GM12878 (cell line): ENCODE measurements around the gene SLC11A1. TPM values are rescaled to one million over a fixed set of nuclear protein-coding genes. Genes with fewer than 3 reads are reported as not detected.

ENCODE experiments used
- ATAC-seq: fragments of 200-7000 bp; cut with Tn5 transposase; 3 replicates; pipeline ENCODE4 v1.9.1; 2020; ENCODE audit warnings: mild to moderate bottlenecking, moderate library complexity
- BruUV-seq: library from RNA; stranded (reverse); fragments of 400-500 nt; replicated peaks from 2 replicates; lab custom pipeline; 2021; lab: Mats Ljungman, UMichigan
- CTCF ChIA-PET: fragments of 300-600 bp; sonication (Branson Sonifier 250); formaldehyde crosslinking; extraction: SDS; loops from one replicate; lab custom pipeline; 2021; ENCODE audit warnings: inconsistent platforms; lab: Yijun Ruan, JAX
- POLR2A ChIA-PET: fragments of 350-600 bp; formaldehyde crosslinking; extraction: SDS; loops from one replicate; lab custom pipeline; 2021; ENCODE audit warnings: inconsistent platforms; lab: Charles Lee
- RAD21 ChIA-PET: fragments of 300-600 bp; sonication (Branson Sonifier 250); formaldehyde crosslinking; loops from one replicate; lab custom pipeline; 2023; ENCODE audit warnings: antibody characterized with exemption; ENCODE audit not compliant: unreplicated experiment; lab: Charles Lee
- SMC1A ChIA-PET: fragments of 300-600 bp; sonication (Branson Sonifier 250); formaldehyde crosslinking; loops from one replicate; lab custom pipeline; 2023; ENCODE audit not compliant: unreplicated experiment, uncharacterized antibody; lab: Charles Lee
- DNase-seq: peaks from one replicate; pipeline ENCODE4 v3.0.0-alpha.2; 2011; ENCODE audit warnings: low read depth, low spot score
- FAIRE-seq: peaks from 3 replicates; lab custom pipeline; 2011; peaks lifted over from hg19 to GRCh38; lab: Jason Lieb, UNC
- H2AFZ ChIP-seq: 2 replicates; pipeline ENCODE4 v1.6.0; 2011; ENCODE audit warnings: low read depth, low read length, control low read depth; ENCODE audit not compliant: control insufficient read depth
- H3K27ac ChIP-seq: 2 replicates; pipeline ENCODE4 v1.5.1; 2011; ENCODE audit warnings: control low read depth; ENCODE audit not compliant: control insufficient read depth, insufficient read depth
- H3K27me3 ChIP-seq, 2 experiments: replicated peaks in 1 of 2; 2 replicates each; pipeline versions ENCODE4 v1.6.0 to v1.6.1; 2011; ENCODE audit warnings: low read length in 1 of 2; ENCODE audit not compliant: control insufficient read depth in 2 of 2, insufficient read depth in 2 of 2
- H3K36me3 ChIP-seq, 2 experiments: 2 replicates each; pipeline ENCODE4 v1.5.1; 2011; ENCODE audit warnings: low read length in 1 of 2; ENCODE audit not compliant: control insufficient read depth in 2 of 2, insufficient read depth in 2 of 2
- H3K4me1 ChIP-seq: 2 replicates; pipeline ENCODE4 v1.6.1; 2011; ENCODE audit warnings: mild to moderate bottlenecking, low read length, moderate library complexity, mixed read lengths; ENCODE audit not compliant: control insufficient read depth, insufficient read depth
- H3K4me2 ChIP-seq: 2 replicates; pipeline ENCODE4 v1.6.0; 2011; ENCODE audit warnings: control low read depth; ENCODE audit not compliant: control insufficient read depth, insufficient read depth
- H3K4me3 ChIP-seq: fragments of 200-600 bp; sonication (generic); 2 replicates; pipeline ENCODE4 v1.5.1; 2016
- H3K79me2 ChIP-seq: 2 replicates; pipeline ENCODE4 v1.6.0; 2011; ENCODE audit warnings: low read length; ENCODE audit not compliant: control insufficient read depth, insufficient read depth
- H3K9ac ChIP-seq: 2 replicates; pipeline ENCODE4 v1.8.0; 2011; ENCODE audit warnings: low read length, control low read depth, mixed read lengths; ENCODE audit not compliant: control insufficient read depth, insufficient read depth
- H3K9me3 ChIP-seq: replicated peaks from 3 replicates; pipeline ENCODE4 v1.5.1; 2011; ENCODE audit warnings: mild to moderate bottlenecking, low read length; ENCODE audit not compliant: control insufficient read depth, insufficient read depth
- H4K20me1 ChIP-seq: 2 replicates; pipeline ENCODE4 v1.6.0; 2011; ENCODE audit not compliant: control insufficient read depth, insufficient read depth
- CREB1 ChIP-seq: IDR thresholded peaks from 2 replicates; pipeline ENCODE4 v1.6.1; 2012; ENCODE audit warnings: low read depth, mild to moderate bottlenecking, inconsistent platforms
- FOS ChIP-seq: IDR thresholded peaks from 3 replicates; pipeline ENCODE4 v1.6.1; 2011; ENCODE audit warnings: borderline replicate concordance; ENCODE audit not compliant: insufficient read length; ENCODE audit errors: extremely low read depth
- HDAC2 ChIP-seq: fragments of 200-600 bp; sonication (generic); IDR thresholded peaks from 2 replicates; pipeline ENCODE4 v1.6.1; 2017
- IKZF1 ChIP-seq: fragments of 450-650 bp; conservative IDR thresholded peaks from 2 replicates; pipeline ENCODE4 v1.6.1; 2017; ENCODE audit warnings: antibody characterized with exemption, mild to moderate bottlenecking
- LARP7 ChIP-seq: fragments of 450-650 bp; IDR thresholded peaks from 2 replicates; pipeline ENCODE4 v1.6.1; 2017; ENCODE audit warnings: mild to moderate bottlenecking
- MTA2 ChIP-seq: fragments of 450-650 bp; IDR thresholded peaks from 2 replicates; pipeline ENCODE4 v1.6.1; 2016; ENCODE audit warnings: low read depth, mild to moderate bottlenecking, moderate library complexity
- MYC ChIP-seq: IDR thresholded peaks from 2 replicates; pipeline ENCODE4 v1.6.1; 2011; ENCODE audit warnings: mild to moderate bottlenecking, low read length, moderate library complexity, inconsistent platforms; ENCODE audit not compliant: insufficient read depth, insufficient replicate concordance, insufficient read length, severe bottlenecking
- NFIC ChIP-seq: IDR thresholded peaks from 2 replicates; pipeline ENCODE4 v1.6.1; 2012; ENCODE audit warnings: low read depth, mild to moderate bottlenecking, inconsistent platforms, low read length, moderate library complexity
- PAX5 ChIP-seq: IDR thresholded peaks from 2 replicates; pipeline ENCODE4 v1.6.1; 2011; ENCODE audit warnings: low read depth, low read length, borderline replicate concordance
- POU2F2 ChIP-seq: IDR thresholded peaks from 3 replicates; pipeline ENCODE4 v1.6.1; 2011; ENCODE audit warnings: low read depth, mild to moderate bottlenecking, low read length, borderline replicate concordance
- SP1 ChIP-seq: IDR thresholded peaks from one replicate; pipeline ENCODE4 v1.6.1; 2011; ENCODE audit warnings: low read depth, low read length
- TARDBP ChIP-seq: IDR thresholded peaks from 2 replicates; pipeline ENCODE4 v1.6.1; 2016; ENCODE audit warnings: borderline replicate concordance
- WRNIP1 ChIP-seq: IDR thresholded peaks from 2 replicates; pipeline ENCODE4 v1.6.1; 2011; ENCODE audit warnings: low read depth, low read length, improper control_type of control experiment, borderline replicate concordance
- ZNF24 ChIP-seq: fragments of 450-650 bp; IDR thresholded peaks from 2 replicates; pipeline ENCODE4 v1.6.1; 2017; ENCODE audit warnings: antibody characterized with exemption, mild to moderate bottlenecking
- WGBS: methylation state at CpG from one replicate; pipeline ENCODE4 v1.1.6; 2016; ENCODE audit warnings: low lambda C conversion rate; ENCODE audit not compliant: insufficient replicate concordance, insufficient coverage; ENCODE audit errors: missing lambda C conversion rate; 5-methylcytosine and 5-hydroxymethylcytosine counted together
- in situ Hi-C: fragments of 300-500 bp; cut with MboI; formaldehyde crosslinking; loops from 9 replicates; pipeline ENCODE4 v1.14.3; 2018; ENCODE audit warnings: mixed read lengths
- intact Hi-C: fragments of 100-400 bp; cut with micrococcal nuclease; formaldehyde crosslinking; loops from one replicate; pipeline ENCODE4 v1.14.2; 2022; ENCODE audit not compliant: unreplicated experiment
- polyA plus RNA-seq, 11 experiments: library from polyadenylated mRNA; depleted of rRNA in 4 of 11; unstranded in 6 of 11; stranded (reverse) in 5 of 11; fragments of >200 nt; fragmentation: Nextera tagmentation in 4 of 11; fragmentation: Illumina TruSeq in 1 of 11; extraction: Ambion mirVana in 4 of 11; extraction: Trizol in 1 of 11; gene quantifications; 1 replicate in 1 of 11; 2 replicates in 10 of 11; pipeline versions ENCODE4 v1.2.1 to v1.2.3, GENCODE V29; 2011 to 2016; ENCODE audit warnings: inconsistent platforms in 2 of 11, missing spikeins in 2 of 11, low read depth in 1 of 11
- total RNA-seq, 4 experiments: library from RNA; depleted of rRNA in 3 of 4; stranded (reverse); fragments of >200 nt in 3 of 4; fragmentation: Illumina TruSeq in 1 of 4; extraction: Trizol in 1 of 4; gene quantifications; 2 replicates each; pipeline versions ENCODE4 v1.2.1 to v1.2.3, GENCODE V29; 2013 to 2021
- TF ChIP-seq, protein P1 (sequence below): fragments of 450-650 bp; IDR thresholded peaks from 2 replicates; pipeline ENCODE4 v1.6.1; 2017; ENCODE audit warnings: borderline replicate concordance

SLC11A1 gene
- total and polyA plus RNA-seq, 10 of the 15 experiments (the other 5 are each of a cell fraction or from before 2014, with no cell fraction given) = 0.03 to 0.38 (median 0.12) TPM

- FAIRE-seq = no peak
- SMC1A ChIA-PET = no interaction called here
- H3K4me3 ChIP-seq = no peak overlapping the region
These were observed 55.9 kb downstream of the SLC11A1 start for GRCh38 chr2:218437969-218438368.

GRCh38 chr2:218438596-218438995 is 56.5 kb downstream of the SLC11A1 start:
- Histone ChIP-seq H3K27ac (no peak overlapping the region), H3K4me3 (no peak overlapping the region), H3K9ac (no peak overlapping the region), H3K79me2 (no peaks in the 10 kb centered on the region), H3K4me1 (peaks cover 15% of the 10 kb centered on the region), H2AFZ (no peak overlapping the region), H3K9me3 (no peaks in the 10 kb centered on the region), H3K27me3 (no peaks in the 10 kb centered on the region), H3K36me3 (no peaks in the 10 kb centered on the region), H4K20me1 (no peaks in the 10 kb centered on the region), H3K4me2 (no peak overlapping the region)
- ChIA-PET CTCF (no interaction called here), RAD21 (no interaction called here), SMC1A (no interaction called here), POLR2A (no interaction called here)
- in situ Hi-C loops = no loop called here
- no TSS peak for BruUV-seq
- WGBS = 81% methylated on average over 4 of the region's 4 CpGs
- intact Hi-C loops = no loop called here
- FAIRE-seq (no peak), DNase-seq (no peak), ATAC-seq (no peak)
- TF ChIP-seq IKZF1 = no peak
- TF ChIP-seq POU2F2 = no peak
- no peak for TF ChIP-seq TARDBP
- no peak for TF ChIP-seq HDAC2
- TF ChIP-seq WRNIP1 = no peak
- TF ChIP-seq LARP7 = no peak
- no peak for TF ChIP-seq ZNF24
- TF ChIP-seq NFIC = no peak
- TF ChIP-seq FOS = no peak
- no peak for TF ChIP-seq PAX5
- TF ChIP-seq, protein P1, sequence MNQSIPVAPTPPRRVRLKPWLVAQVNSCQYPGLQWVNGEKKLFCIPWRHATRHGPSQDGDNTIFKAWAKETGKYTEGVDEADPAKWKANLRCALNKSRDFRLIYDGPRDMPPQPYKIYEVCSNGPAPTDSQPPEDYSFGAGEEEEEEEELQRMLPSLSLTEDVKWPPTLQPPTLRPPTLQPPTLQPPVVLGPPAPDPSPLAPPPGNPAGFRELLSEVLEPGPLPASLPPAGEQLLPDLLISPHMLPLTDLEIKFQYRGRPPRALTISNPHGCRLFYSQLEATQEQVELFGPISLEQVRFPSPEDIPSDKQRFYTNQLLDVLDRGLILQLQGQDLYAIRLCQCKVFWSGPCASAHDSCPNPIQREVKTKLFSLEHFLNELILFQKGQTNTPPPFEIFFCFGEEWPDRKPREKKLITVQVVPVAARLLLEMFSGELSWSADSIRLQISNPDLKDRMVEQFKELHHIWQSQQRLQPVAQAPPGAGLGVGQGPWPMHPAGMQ = no peak
- no peak for TF ChIP-seq MYC
- no peak for TF ChIP-seq MTA2

More at GRCh38 chr2:218437969-218438368, 55.9 kb downstream of the SLC11A1 start:
- Histone ChIP-seq H3K4me1 (peaks cover 15% of the 10 kb centered on the region), H3K4me2 (no peak overlapping the region), H3K27me3 (no peaks in the 10 kb centered on the region), H4K20me1 (no peaks in the 10 kb centered on the region), H3K79me2 (no peaks in the 10 kb centered on the region), H3K9me3 (no peaks in the 10 kb centered on the region), H2AFZ (no peak overlapping the region)
- DNase-seq = no peak
- 100% methylated on average over 1 of the region's 1 CpG for WGBS
- no TSS peak for BruUV-seq
- intact Hi-C loops = no loop called here
- RAD21 ChIA-PET = no interaction called here
- peak; percentile 84 for TF ChIP-seq ZNF24
- no peak for TF ChIP-seq CREB1
- no peak for TF ChIP-seq SP1
- TF ChIP-seq, all 136 proteins: peak for 1
- no peak overlapping the region for H3K27ac ChIP-seq
- H3K9ac ChIP-seq = no peak overlapping the region
- no peaks in the 10 kb centered on the region for H3K36me3 ChIP-seq
- no peak for ATAC-seq
- POLR2A ChIA-PET = no interaction called here
- CTCF ChIA-PET = no interaction called here
- in situ Hi-C loops = no loop called here
